Stimulated activated naive B cell treated with anti-CD40 and anti-IgM and Interleukin-4, amounts not matched to agents 10 μg/mL and 1 μg/mL and 100 μg/mL, for 72 hours (primary cell): ENCODE data around the gene FAM237B.

Experiments used
- ATAC-seq, 2 donors: fragments of 150-1000 bp; cut with Tn5 transposase; replicated peaks; 2 replicates each; pipeline ENCODE4 v1.10.0; 2021; ENCODE audit warnings: moderate library complexity in 1 of 2
- DNase-seq: peaks from one replicate; pipeline ENCODE4 v3.0.0; 2021
- H3K27ac Mint-ChIP-seq: one replicate; pipeline ENCODE4 v1.8.0; 2022; ENCODE audit warnings: mild to moderate bottlenecking, mixed read lengths
- H3K27me3 Mint-ChIP-seq, 2 donors: one replicate each; pipeline ENCODE4 v1.8.0; 2022; ENCODE audit warnings: mixed read lengths in 2 of 2
- H3K36me3 Mint-ChIP-seq, 2 donors: one replicate each; pipeline ENCODE4 v1.8.0; 2022; ENCODE audit warnings: mixed read lengths in 2 of 2, mild to moderate bottlenecking in 1 of 2
- H3K4me1 Mint-ChIP-seq, 2 donors: one replicate each; pipeline ENCODE4 v1.8.0; 2022; ENCODE audit warnings: mixed read lengths in 2 of 2, mild to moderate bottlenecking in 1 of 2
- H3K4me3 Mint-ChIP-seq, 2 donors: one replicate each; pipeline ENCODE4 v1.8.0; 2022; ENCODE audit warnings: mild to moderate bottlenecking in 2 of 2, mixed read lengths in 2 of 2, moderate library complexity in 1 of 2
- H3K9me3 Mint-ChIP-seq, 2 donors: one replicate each; pipeline ENCODE4 v1.8.0; 2022; ENCODE audit warnings: mixed read lengths in 2 of 2, mild to moderate bottlenecking in 1 of 2

Gene FAM237B

GRCh38 chr7:90270431-90271178, 50.5 kb downstream of the FAM237B start:
- ATAC-seq (no peak), DNase-seq (no peak)
- Mint-ChIP-seq H3K9me3 (no peaks in the 10 kb centered on the region), H3K36me3 (no peaks in the 10 kb centered on the region), H3K4me1 (no peaks in the 10 kb centered on the region), H3K4me3 (no peak overlapping the region), H3K27ac (no peak overlapping the region), H3K27me3 (peaks cover 0 to 7% of the 10 kb centered on the region in 2 donors)

- ATAC-seq (no peak), DNase-seq (no peak)
- peaks cover 0 to 7% of the 10 kb centered on the region in 2 donors for H3K27me3 Mint-ChIP-seq
- no peaks in the 10 kb centered on the region for H3K9me3 Mint-ChIP-seq
- H3K4me1 Mint-ChIP-seq = no peaks in the 10 kb centered on the region
- no peak overlapping the region for H3K27ac Mint-ChIP-seq
- H3K36me3 Mint-ChIP-seq = no peaks in the 10 kb centered on the region
- no peak overlapping the region for H3K4me3 Mint-ChIP-seq
These were observed 51.9 kb downstream of the FAM237B start for GRCh38 chr7:90269163-90269562.

GRCh38 chr7:90267263-90267858, 53.7 kb downstream of the FAM237B start:
- no peak for DNase-seq
- Mint-ChIP-seq H3K4me3 (no peak overlapping the region), H3K4me1 (no peaks in the 10 kb centered on the region), H3K36me3 (no peaks in the 10 kb centered on the region), H3K27me3 (peaks cover 0 to 7% of the 10 kb centered on the region in 2 donors), H3K27ac (no peak overlapping the region), H3K9me3 (no peaks in the 10 kb centered on the region)
- no peak for ATAC-seq

- Mint-ChIP-seq H3K4me3 (no peak overlapping the region), H3K36me3 (no peaks in the 10 kb centered on the region), H3K9me3 (no peaks in the 10 kb centered on the region), H3K27ac (no peak overlapping the region), H3K27me3 (peaks cover 0 to 7% of the 10 kb centered on the region in 2 donors), H3K4me1 (no peaks in the 10 kb centered on the region)
- no peak for DNase-seq
- no peak for ATAC-seq
These were observed 54.3 kb downstream of the FAM237B start for GRCh38 chr7:90266808-90267207.
